Muscle of leg (tissue), 11 donors: ENCODE data around the gene CA5A. TPM values are rescaled to one million over a fixed set of nuclear protein-coding genes. Genes with fewer than 3 reads are reported as not detected.
"Not testable (repeated sequence)": the region's sequence is repeated elsewhere in the genome, so short reads cannot be mapped to it uniquely, and the experiment has no call there.

Experiments used
- DNase-seq: peaks from one replicate; pipeline ENCODE4 v3.0.0; 2013
- H3K27ac ChIP-seq: one replicate; pipeline ENCODE4 v1.5.1; 2013; ENCODE audit warnings: mild to moderate bottlenecking, low read length, control low read depth
- H3K27me3 ChIP-seq: one replicate; pipeline ENCODE4 v1.6.1; 2013; ENCODE audit warnings: low read length; ENCODE audit not compliant: control insufficient read depth, insufficient read depth
- H3K36me3 ChIP-seq: one replicate; pipeline ENCODE4 v1.6.1; 2013; ENCODE audit warnings: low read length; ENCODE audit not compliant: control insufficient read depth, insufficient read depth
- H3K4me1 ChIP-seq: one replicate; pipeline ENCODE4 v1.6.1; 2013; ENCODE audit warnings: low read length; ENCODE audit not compliant: control insufficient read depth, insufficient read depth
- H3K4me3 ChIP-seq: one replicate; pipeline ENCODE4 v1.5.1; 2013; ENCODE audit warnings: low read length, control low read depth
- H3K9me3 ChIP-seq: replicated peaks from 2 replicates; pipeline ENCODE4 v1.6.1; 2013; ENCODE audit warnings: low read depth, low read length; ENCODE audit not compliant: control insufficient read depth
- WGBS: methylation state at CpG from one replicate; pipeline ENCODE4 v1.1.5; 2013; ENCODE audit warnings: missing lambda C conversion rate; ENCODE audit not compliant: insufficient coverage; 5-methylcytosine and 5-hydroxymethylcytosine counted together
- polyA plus RNA-seq, 8 donors: library from polyadenylated mRNA; unstranded; fragments of 120-200 nt; gene quantifications; one replicate each; pipeline versions ENCODE4 v1.2.1 to v1.2.3, GENCODE V29; 2013; ENCODE audit warnings: inconsistent platforms in 1 of 8, low replicate concordance in 1 of 8; ENCODE audit not compliant: insufficient read length in 8 of 8, insufficient read depth in 1 of 8
- total RNA-seq: library from RNA; stranded (reverse); fragments of 120-200 nt; gene quantifications from one replicate; pipeline ENCODE4 v1.2.4, GENCODE V29; 2013

Gene CA5A
- total and polyA plus RNA-seq, 9 donors = 0.03 to 0.26 (median 0.06) TPM; not detected in 3

DNA sequence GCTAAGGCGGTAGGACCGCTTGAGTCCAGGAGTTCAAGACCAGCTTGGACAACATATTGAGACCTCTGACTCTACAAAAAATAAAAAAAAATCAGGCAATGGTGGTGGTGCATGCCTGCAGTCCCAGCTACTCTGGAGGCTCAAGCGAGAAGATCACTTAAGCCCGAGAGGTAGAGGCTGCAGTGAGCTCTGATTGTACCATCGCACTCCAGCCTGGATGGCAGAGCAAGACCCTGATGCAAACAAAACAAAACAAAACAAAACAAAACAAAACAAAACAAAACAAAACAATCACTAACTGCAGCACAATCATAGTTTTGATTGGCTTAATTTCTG lies 12.4 kb upstream of the CA5A start:
- no peaks in the 10 kb centered on the region for H3K9me3 ChIP-seq
- H3K27ac ChIP-seq = no peak overlapping the region
- H3K4me3 ChIP-seq = no peak overlapping the region
- peaks cover 7% of the 10 kb centered on the region for H3K36me3 ChIP-seq
- no peak for DNase-seq
- peaks cover 26% of the 10 kb centered on the region for H3K4me1 ChIP-seq
- WGBS = 80% methylated on average over 2 of the region's 5 CpGs
- H3K27me3 ChIP-seq = no peaks in the 10 kb centered on the region

- Histone ChIP-seq H3K9me3 (no peaks in the 10 kb centered on the region), H3K27ac (peak overlapping the region; percentile 47), H3K36me3 (peaks cover under 1% of the 10 kb centered on the region), H3K4me1 (peaks cover 23% of the 10 kb centered on the region), H3K27me3 (no peaks in the 10 kb centered on the region), H3K4me3 (no peak overlapping the region)
- DNase-seq = peak; percentile 49
- 81% methylated on average over 7 of the region's 12 CpGs for WGBS
Measured at GRCh38 chr16:87948119-87948545, 11.8 kb upstream of the CA5A start.

- WGBS = 75% methylated on average over 20 of the region's 22 CpGs
Measured at GRCh38 chr16:87947356-87948118, 11.2 kb upstream of the CA5A start.

DNA sequence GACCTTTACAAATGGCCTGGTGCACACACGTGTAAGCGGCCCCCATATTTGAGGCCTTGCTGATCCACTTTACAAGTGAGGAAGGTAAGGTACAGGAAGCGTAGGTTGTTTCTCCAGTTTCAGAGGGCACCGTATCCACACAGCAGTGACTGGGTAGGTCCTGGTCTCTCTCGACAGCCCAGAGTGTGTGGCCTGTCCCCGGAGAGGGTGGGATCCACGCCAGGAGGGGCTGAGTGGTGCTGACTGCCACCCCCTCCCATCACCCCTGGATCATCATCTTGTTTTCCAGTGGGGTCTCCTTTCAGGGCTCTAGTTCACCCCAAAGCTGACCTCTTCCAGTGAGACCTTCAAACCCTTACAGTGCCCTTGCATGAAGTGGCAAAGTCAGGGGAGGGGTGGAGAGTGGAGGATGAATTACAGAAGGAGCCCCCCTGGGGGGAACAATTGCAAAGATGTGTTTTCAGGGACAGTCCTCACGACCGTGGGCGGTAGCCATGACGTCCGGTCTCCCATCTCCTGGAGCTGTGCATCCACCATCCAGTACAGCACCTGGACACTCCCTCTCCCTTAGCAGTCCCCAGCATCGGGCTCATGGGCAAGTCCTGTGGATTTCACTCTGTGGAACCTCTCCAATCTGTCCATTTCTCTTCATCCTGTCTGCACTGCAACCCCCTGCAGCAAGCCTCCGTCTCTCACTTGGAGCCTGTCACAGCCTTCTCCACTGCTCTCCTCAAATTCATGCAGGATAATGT lies 10.4 kb upstream of the CA5A start:
- peak; percentile 13 for DNase-seq

More at GRCh38 chr16:87947356-87948118, 11.2 kb upstream of the CA5A start:
- DNase-seq = no peak
- Histone ChIP-seq H3K4me1 (peaks cover 18% of the 10 kb centered on the region), H3K36me3 (no peaks in the 10 kb centered on the region), H3K27ac (peak overlapping the region; percentile 3), H3K9me3 (no peaks in the 10 kb centered on the region), H3K27me3 (no peaks in the 10 kb centered on the region), H3K4me3 (no peak overlapping the region)

DNA sequence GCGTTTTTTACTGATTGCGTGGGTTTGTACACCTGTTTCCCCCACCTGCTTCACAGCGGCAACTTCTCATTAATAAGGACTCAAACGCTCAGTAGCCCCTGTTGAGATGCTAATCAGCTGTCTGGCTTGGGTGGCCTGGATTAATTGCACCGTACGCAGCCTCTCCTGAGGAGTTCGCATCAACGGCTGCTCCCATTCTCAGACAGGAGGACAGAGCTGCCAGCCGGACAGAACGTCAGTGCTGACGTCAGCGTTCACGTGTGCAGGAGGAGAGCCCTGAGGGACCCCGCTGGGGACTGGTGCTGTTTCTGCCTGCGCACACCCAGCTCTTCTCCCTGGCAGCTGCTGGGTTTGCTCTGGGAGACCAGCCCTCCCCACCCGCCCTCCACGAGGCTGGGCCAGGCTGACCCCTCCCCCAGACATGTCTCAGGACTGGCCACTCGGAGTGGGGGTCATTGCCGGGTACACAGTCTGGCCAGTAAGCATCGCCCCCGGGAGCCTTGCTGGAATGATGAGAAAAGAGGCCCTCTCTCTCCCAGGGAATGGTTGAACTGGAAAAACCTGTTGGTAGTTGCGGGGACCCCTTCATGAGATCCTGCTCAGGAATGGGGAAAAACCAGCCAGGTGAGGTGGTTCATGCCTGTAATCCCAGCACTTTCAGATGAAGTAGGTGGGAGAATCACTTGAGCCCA lies 9.2 kb upstream of the CA5A start:
- no peaks in the 10 kb centered on the region for H3K9me3 ChIP-seq
- H3K4me1 ChIP-seq = peaks cover 9% of the 10 kb centered on the region
- 9% methylated on average over 17 of the region's 22 CpGs for WGBS
- H3K27me3 ChIP-seq = no peaks in the 10 kb centered on the region
- no peak overlapping the region for H3K4me3 ChIP-seq
- no peak overlapping the region for H3K27ac ChIP-seq
- no peaks in the 10 kb centered on the region for H3K36me3 ChIP-seq
- DNase-seq = peak; percentile 82

More for the DNA sequence above, 10.4 kb upstream of the CA5A start:
- H3K27me3 ChIP-seq = no peaks in the 10 kb centered on the region
- H3K4me3 ChIP-seq = no peak overlapping the region
- 70% methylated on average over 14 of the region's 14 CpGs for WGBS
- H3K27ac ChIP-seq = no peak overlapping the region
- H3K4me1 ChIP-seq = peaks cover 11% of the 10 kb centered on the region
- no peaks in the 10 kb centered on the region for H3K9me3 ChIP-seq
- no peaks in the 10 kb centered on the region for H3K36me3 ChIP-seq

DNA sequence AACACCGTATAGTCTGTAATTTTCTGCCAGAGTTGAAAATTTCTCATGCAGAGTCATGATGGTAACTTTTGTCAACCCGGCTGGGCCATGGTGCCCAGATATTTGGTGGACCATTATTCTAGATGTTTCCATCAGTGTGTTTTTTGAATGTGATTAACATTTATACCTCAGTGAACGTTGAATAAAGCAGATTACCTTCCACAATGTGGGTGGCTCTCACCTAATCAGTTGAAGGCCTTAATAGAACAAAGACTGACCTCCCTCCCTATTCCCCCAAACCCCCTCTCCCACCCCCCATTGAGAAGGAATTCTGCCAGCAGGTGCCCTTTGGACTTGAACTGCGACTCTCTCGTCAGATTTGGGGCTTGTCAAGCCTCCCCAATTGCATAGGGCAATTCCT lies 6.4 kb upstream of the CA5A start:
- Histone ChIP-seq H3K27me3 (no peaks in the 10 kb centered on the region), H3K27ac (no peak overlapping the region), H3K9me3 (no peaks in the 10 kb centered on the region), H3K4me3 (no peak overlapping the region), H3K36me3 (no peaks in the 10 kb centered on the region), H3K4me1 (peaks cover 8% of the 10 kb centered on the region)
- no peak for DNase-seq
- WGBS = no CpG with 5 or more reads among the region's 5 CpGs

DNA sequence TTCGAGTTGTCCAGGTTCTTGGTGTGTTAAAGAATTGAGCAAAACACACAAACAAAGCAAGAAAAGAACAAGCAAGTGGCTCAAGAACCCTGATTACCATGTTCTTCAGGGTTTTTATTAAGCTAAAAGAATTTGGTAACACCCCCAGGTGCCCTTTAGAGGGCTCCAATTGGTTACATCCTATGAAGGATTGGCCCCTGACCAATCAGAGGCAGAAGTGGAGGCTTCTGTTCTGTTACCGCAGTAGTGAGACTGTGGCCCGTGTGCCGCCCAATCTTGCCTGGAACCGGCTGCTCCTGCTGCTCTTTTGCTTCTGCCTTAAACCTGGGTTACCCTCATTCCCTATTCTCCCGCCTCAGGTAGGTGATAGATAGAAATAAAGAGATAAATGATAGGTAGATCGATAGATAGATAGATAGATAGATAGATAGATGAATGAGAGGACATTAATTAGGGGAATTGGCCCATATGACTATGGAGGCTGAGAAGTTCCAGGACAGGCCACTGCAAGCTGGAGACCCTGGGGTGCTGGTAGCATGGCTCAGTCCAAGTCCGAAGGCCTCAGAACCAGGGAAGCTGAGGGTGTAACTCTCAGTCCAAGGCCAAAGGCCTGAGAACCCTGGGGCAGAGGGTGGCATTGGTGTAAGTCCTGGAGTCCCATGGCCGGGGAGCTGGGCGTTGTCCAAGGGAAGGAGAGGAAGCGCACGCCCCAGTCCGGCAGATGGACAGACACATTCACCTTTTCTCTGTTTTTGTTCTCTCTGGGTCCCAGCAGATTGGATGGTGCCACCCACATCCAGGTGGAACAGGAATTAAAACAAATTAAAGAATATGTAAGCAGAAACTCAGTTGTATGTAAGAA lies 3.5 kb upstream of the CA5A start:
- Histone ChIP-seq H3K27ac (no peak overlapping the region), H3K4me1 (no peaks in the 10 kb centered on the region), H3K9me3 (no peaks in the 10 kb centered on the region), H3K27me3 (no peaks in the 10 kb centered on the region), H3K4me3 (no peak overlapping the region), H3K36me3 (no peaks in the 10 kb centered on the region)
- 100% methylated on average over 3 of the region's 13 CpGs for WGBS
- no peak for DNase-seq

- H3K9me3 ChIP-seq = no peaks in the 10 kb centered on the region
- H3K4me3 ChIP-seq = no peak overlapping the region
- 79% methylated on average over 2 of the region's 4 CpGs for WGBS
- no peak for DNase-seq
- H3K27me3 ChIP-seq = no peaks in the 10 kb centered on the region
- H3K36me3 ChIP-seq = no peaks in the 10 kb centered on the region
- H3K4me1 ChIP-seq = no peaks in the 10 kb centered on the region
- H3K27ac ChIP-seq = no peak overlapping the region
Measured at GRCh38 chr16:87938412-87938949, 2.2 kb upstream of the CA5A start.

DNA sequence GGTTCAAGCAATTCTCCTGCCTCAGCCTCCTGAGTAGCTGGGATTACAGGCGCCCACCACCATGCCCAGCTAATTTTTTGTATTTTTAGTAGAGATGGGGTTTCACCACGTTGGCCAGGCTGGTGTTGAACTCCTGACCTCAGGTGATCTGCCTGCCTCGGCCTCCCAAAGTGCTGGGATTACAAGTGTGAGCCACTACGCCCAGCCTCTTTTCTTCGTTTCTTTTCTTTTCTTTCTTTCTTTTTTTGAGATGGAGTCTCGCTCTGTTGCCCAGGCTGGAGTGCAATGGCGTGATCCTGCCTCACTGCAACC lies 858 bp upstream of the CA5A start:
- H3K27ac ChIP-seq, H3K4me3 ChIP-seq, H3K9me3 ChIP-seq, H3K36me3 ChIP-seq, DNase-seq, H3K4me1 ChIP-seq, H3K27me3 ChIP-seq: not testable (repeated sequence)
- 90% methylated on average over 5 of the region's 7 CpGs for WGBS
